H1 (cell line): ENCODE results near the gene CHD1L. TPM values are rescaled to one million over a fixed set of nuclear protein-coding genes. Genes with fewer than 3 reads are reported as not detected.

Experiments
- CTCF ChIA-PET: fragments of 300-600 bp; sonication (Branson Sonifier 250); formaldehyde crosslinking; loops from one replicate; lab custom pipeline; 2021; ENCODE audit not compliant: partially characterized antibody; lab: Charles Lee
- POLR2A ChIA-PET: fragments of 300-600 bp; sonication (Branson Sonifier 250); formaldehyde crosslinking; loops from one replicate; lab custom pipeline; 2021; ENCODE audit warnings: inconsistent platforms; ENCODE audit not compliant: partially characterized antibody; lab: Charles Lee
- DNase-seq, 2 experiments: peaks; one replicate each; pipeline versions ENCODE4 v3.0.0 to v3.0.0-alpha.2; 2010 to 2022; ENCODE audit warnings: low spot score in 2 of 2, low read depth in 1 of 2, mixed read lengths in 1 of 2
- FAIRE-seq: peaks from 2 replicates; lab custom pipeline; 2011; peaks lifted over from hg19 to GRCh38; lab: Jason Lieb, UNC
- H2AFZ ChIP-seq: 2 replicates; pipeline ENCODE4 v1.8.1; 2012; ENCODE audit warnings: low read length, inconsistent platforms
- H2AK5ac ChIP-seq: 2 replicates; pipeline ENCODE4 v1.6.1; 2013; ENCODE audit warnings: low read depth, low read length
- H2BK120ac ChIP-seq: replicated peaks from 2 replicates; pipeline ENCODE3; 2013; ENCODE audit warnings: low read depth, low read length, inconsistent platforms
- H2BK12ac ChIP-seq: 2 replicates; pipeline ENCODE4 v1.6.1; 2013; ENCODE audit warnings: low read depth, low read length
- H2BK15ac ChIP-seq: 2 replicates; pipeline ENCODE4 v1.6.1; 2013; ENCODE audit warnings: low read length
- H2BK20ac ChIP-seq: 2 replicates; pipeline ENCODE4 v1.6.1; 2013; ENCODE audit warnings: low read length
- H2BK5ac ChIP-seq: 2 replicates; pipeline ENCODE4 v1.6.1; 2013; ENCODE audit warnings: low read depth, low read length
- H3K14ac ChIP-seq: 2 replicates; pipeline ENCODE4 v1.6.1; 2013; ENCODE audit warnings: inconsistent platforms; ENCODE audit not compliant: insufficient read length
- H3K18ac ChIP-seq: 2 replicates; pipeline ENCODE4 v1.6.1; 2013; ENCODE audit warnings: low read length; ENCODE audit errors: extremely low read depth
- H3K23ac ChIP-seq: 2 replicates; pipeline ENCODE4 v1.6.1; 2013; ENCODE audit warnings: inconsistent platforms; ENCODE audit not compliant: insufficient read length
- H3K23me2 ChIP-seq: 2 replicates; pipeline ENCODE4 v1.6.1; 2013; ENCODE audit warnings: low read depth, low read length
- H3K27ac ChIP-seq: 2 replicates; pipeline ENCODE4 v1.6.1; 2011; ENCODE audit warnings: low read depth, low read length, inconsistent platforms
- H3K27me3 ChIP-seq, 4 experiments: replicated peaks in 1 of 4; 1 replicate in 1 of 4; 2 replicates in 3 of 4; pipeline versions ENCODE4 v1.6.1 to v1.8.1; 2011 to 2013; ENCODE audit warnings: low read length in 3 of 4, mild to moderate bottlenecking in 3 of 4, inconsistent platforms in 2 of 4, mixed read lengths in 2 of 4, moderate library complexity in 1 of 4; ENCODE audit not compliant: control insufficient read depth in 3 of 4, insufficient read depth in 3 of 4; ENCODE audit errors: extremely low read depth in 1 of 4
- H3K36me3 ChIP-seq, 4 experiments: 2 replicates each; pipeline versions ENCODE4 v1.6.1 to v1.8.1; 2011 to 2013; ENCODE audit warnings: mild to moderate bottlenecking in 4 of 4, low read length in 3 of 4, moderate library complexity in 2 of 4, control low read depth in 1 of 4, inconsistent platforms in 1 of 4; ENCODE audit not compliant: insufficient read depth in 4 of 4, control insufficient read depth in 2 of 4
- H3K4ac ChIP-seq: replicated peaks from 2 replicates; pipeline ENCODE3; 2013; ENCODE audit warnings: low read length, low read depth, mixed read lengths, inconsistent platforms; ENCODE audit not compliant: insufficient read length
- H3K4me1 ChIP-seq, 4 experiments: replicated peaks in 1 of 4; 1 replicate in 1 of 4; 2 replicates in 3 of 4; pipeline versions ENCODE4 v1.6.1 to v1.8.1; 2011 to 2013; ENCODE audit warnings: low read length in 3 of 4, inconsistent platforms in 2 of 4, mixed read lengths in 1 of 4; ENCODE audit not compliant: insufficient read depth in 4 of 4, control insufficient read depth in 3 of 4
- H3K4me2 ChIP-seq, 2 experiments: 2 replicates each; pipeline versions ENCODE4 v1.6.1 to v1.8.1; 2011 to 2013; ENCODE audit warnings: low read depth in 2 of 2, low read length in 2 of 2, control low read depth in 1 of 2, inconsistent platforms in 1 of 2, mild to moderate bottlenecking in 1 of 2; ENCODE audit not compliant: insufficient read depth in 1 of 2
- H3K4me3 ChIP-seq, 4 experiments: fragments of 200-600, 300-600 bp in 1 of 4; sonication (generic), shearing (Covaris generic), sonication (Bioruptor Twin) in 1 of 4; 2 replicates each; pipeline versions ENCODE4 v1.5.1 to v1.8.1; 2011 to 2016; ENCODE audit warnings: low read length in 4 of 4, low read depth in 3 of 4, control low read depth in 2 of 4, inconsistent platforms in 2 of 4, mild to moderate bottlenecking in 2 of 4, mixed read lengths in 1 of 4, moderate library complexity in 1 of 4; ENCODE audit not compliant: insufficient read depth in 2 of 4; ENCODE audit errors: extremely low read depth in 1 of 4
- H3K56ac ChIP-seq: replicated peaks from 2 replicates; pipeline ENCODE3; 2013; ENCODE audit warnings: low read depth, mild to moderate bottlenecking, mixed read lengths, low read length, inconsistent platforms; ENCODE audit not compliant: insufficient read length
- H3K79me1 ChIP-seq: 2 replicates; pipeline ENCODE4 v1.6.1; 2013; ENCODE audit warnings: low read depth, low read length, control low read depth
- H3K79me2 ChIP-seq, 2 experiments: 2 replicates each; pipeline versions ENCODE4 v1.6.1 to v1.8.1; 2012 to 2013; ENCODE audit warnings: low read length in 2 of 2, mild to moderate bottlenecking in 2 of 2, inconsistent platforms in 1 of 2; ENCODE audit not compliant: insufficient read depth in 2 of 2, control insufficient read depth in 1 of 2
- H3K9ac ChIP-seq, 4 experiments: replicated peaks in 1 of 4; 1 replicate in 1 of 4; 2 replicates in 3 of 4; pipeline versions ENCODE4 v1.6.1 to v1.8.1; 2011 to 2013; ENCODE audit warnings: low read depth in 3 of 4, low read length in 3 of 4, control low read depth in 2 of 4, mild to moderate bottlenecking in 2 of 4, moderate library complexity in 2 of 4, inconsistent platforms in 1 of 4; ENCODE audit errors: extremely low read depth in 1 of 4
- H3K9me3 ChIP-seq, 2 experiments: 2 replicates each; pipeline versions ENCODE4 v1.6.1 to v1.8.1; 2012 to 2013; ENCODE audit warnings: mild to moderate bottlenecking in 2 of 2, moderate library complexity in 2 of 2, control low read depth in 1 of 2, inconsistent platforms in 1 of 2, low read depth in 1 of 2, low read length in 1 of 2, mixed read lengths in 1 of 2; ENCODE audit not compliant: insufficient read depth in 2 of 2
- H4K20me1 ChIP-seq, 2 experiments: replicated peaks in 1 of 2; 2 replicates each; pipeline versions ENCODE3 to v1.8.1; 2011 to 2013; ENCODE audit warnings: inconsistent platforms in 2 of 2, low read length in 2 of 2, mild to moderate bottlenecking in 1 of 2; ENCODE audit not compliant: insufficient read depth in 2 of 2, control insufficient read depth in 1 of 2
- H4K5ac ChIP-seq: 2 replicates; pipeline ENCODE4 v1.6.1; 2013; ENCODE audit warnings: low read length, low read depth, mixed read lengths, inconsistent platforms; ENCODE audit not compliant: insufficient read length
- H4K8ac ChIP-seq: 2 replicates; pipeline ENCODE4 v1.8.0; 2013; ENCODE audit warnings: mild to moderate bottlenecking, moderate library complexity, low read length, inconsistent platforms; ENCODE audit not compliant: insufficient read depth; ENCODE audit errors: extremely low read depth
- H4K91ac ChIP-seq: replicated peaks from 2 replicates; pipeline ENCODE3; 2013; ENCODE audit warnings: low read length, mixed read lengths, inconsistent platforms; ENCODE audit not compliant: insufficient read length
- CBX5 ChIP-seq: fragments of 300-800, 300-1000 bp; sonication (generic); IDR thresholded peaks from 2 replicates; pipeline ENCODE4 v1.7.1; 2016; ENCODE audit warnings: antibody characterized with exemption, low read length, low read depth
- CTBP2 ChIP-seq: IDR thresholded peaks from 2 replicates; pipeline ENCODE4 v1.7.0; 2011; ENCODE audit warnings: borderline replicate concordance, mild to moderate bottlenecking, moderate library complexity, mixed read lengths, low read length; ENCODE audit not compliant: insufficient read depth, insufficient read length
- EP300 ChIP-seq, 2 experiments: IDR thresholded peaks; 1 replicate in 1 of 2; 2 replicates in 1 of 2; pipeline ENCODE4 v1.6.1; 2011 to 2012; ENCODE audit warnings: low read depth in 2 of 2, low read length in 2 of 2, mild to moderate bottlenecking in 2 of 2, borderline replicate concordance in 1 of 2, inconsistent platforms in 1 of 2, moderate library complexity in 1 of 2
- KDM4A ChIP-seq: IDR thresholded peaks from one replicate; pipeline ENCODE4 v1.7.1; 2012; ENCODE audit warnings: low read depth, mild to moderate bottlenecking, moderate library complexity, low read length, inconsistent platforms; ENCODE audit not compliant: severe bottlenecking
- POLR2AphosphoS5 ChIP-seq: IDR thresholded peaks from 2 replicates; pipeline ENCODE4 v1.6.1; 2011; ENCODE audit warnings: low read depth, low read length
- SIN3A ChIP-seq, 2 experiments: IDR thresholded peaks in 1 of 2; conservative IDR thresholded peaks in 1 of 2; 2 replicates each; pipeline ENCODE4 v1.6.1; 2011 to 2012; ENCODE audit warnings: low read length in 2 of 2, improper control_type of control experiment in 1 of 2, low read depth in 1 of 2, mild to moderate bottlenecking in 1 of 2
- SIRT6 ChIP-seq: IDR thresholded peaks from one replicate; pipeline ENCODE4 v1.7.1; 2012; ENCODE audit warnings: low read length, inconsistent platforms
- SIX5 ChIP-seq: IDR thresholded peaks from 2 replicates; pipeline ENCODE4 v1.6.1; 2011; ENCODE audit warnings: mild to moderate bottlenecking, low read depth, low read length
- SP1 ChIP-seq: IDR thresholded peaks from 2 replicates; pipeline ENCODE4 v1.6.1; 2011; ENCODE audit warnings: low read depth, low read length
- SP2 ChIP-seq: IDR thresholded peaks from 2 replicates; pipeline ENCODE4 v1.6.1; 2012; ENCODE audit warnings: mild to moderate bottlenecking, low read length, inconsistent platforms
- SRF ChIP-seq: IDR thresholded peaks from 2 replicates; pipeline ENCODE4 v1.6.1; 2011; ENCODE audit warnings: mild to moderate bottlenecking, low read depth, low read length, moderate library complexity
- TAF7 ChIP-seq: optimal IDR thresholded peaks from 2 replicates; pipeline ENCODE3; 2011; ENCODE audit warnings: low read depth, mild to moderate bottlenecking, inconsistent platforms, low read length, moderate library complexity, borderline replicate concordance
- TCF12 ChIP-seq: IDR thresholded peaks from 2 replicates; pipeline ENCODE4 v1.6.1; 2011; ENCODE audit warnings: low read depth, mild to moderate bottlenecking, low read length
- WGBS, 2 experiments: shearing (Covaris generic) in 1 of 2; methylation state at CpG; one replicate each; pipeline versions ENCODE4 v1.1.6 to v1.1.7; 2013 to 2015; ENCODE audit warnings: low lambda C conversion rate in 2 of 2, mixed read lengths in 2 of 2, inconsistent platforms in 1 of 2, low coverage in 1 of 2, missing lambda C conversion rate in 1 of 2; ENCODE audit not compliant: insufficient replicate concordance in 2 of 2, insufficient coverage in 1 of 2, insufficient read length in 1 of 2; ENCODE audit errors: extremely low coverage in 1 of 2, missing lambda C conversion rate in 1 of 2; 5-methylcytosine and 5-hydroxymethylcytosine counted together
- polyA plus RNA-seq, 7 experiments: library from polyadenylated mRNA; depleted of rRNA in 3 of 7; stranded (reverse) in 5 of 7; unstranded in 2 of 7; fragments of >200 nt in 5 of 7; fragments of 200-250 nt in 2 of 7; gene quantifications; 1 replicate in 5 of 7; 2 replicates in 1 of 7; 4 replicates in 1 of 7; pipeline versions ENCODE4 v1.2.1 to v1.2.3, GENCODE V29; 2011 to 2013; ENCODE audit warnings: missing spikeins in 2 of 7, mixed read lengths in 2 of 7
- total RNA-seq: library from RNA; stranded (reverse); fragmentation: NEBNext Ultra II Directional; extraction: Animal tissue kit (Norgen Biotek cat#: 25700); gene quantifications from 2 replicates; pipeline ENCODE4 v1.2.1, GENCODE V29; 2021
- TF ChIP-seq, protein P1 (sequence below): IDR thresholded peaks from 2 replicates; pipeline ENCODE4 v1.6.1; 2011; ENCODE audit warnings: low read length, improper control_type of control experiment

Gene CHD1L
- total and polyA plus RNA-seq, 2 of the 8 experiments (the other 6 are each of a cell fraction or from before 2014, with no cell fraction given): 20.2 to 51.2 TPM

DNA sequence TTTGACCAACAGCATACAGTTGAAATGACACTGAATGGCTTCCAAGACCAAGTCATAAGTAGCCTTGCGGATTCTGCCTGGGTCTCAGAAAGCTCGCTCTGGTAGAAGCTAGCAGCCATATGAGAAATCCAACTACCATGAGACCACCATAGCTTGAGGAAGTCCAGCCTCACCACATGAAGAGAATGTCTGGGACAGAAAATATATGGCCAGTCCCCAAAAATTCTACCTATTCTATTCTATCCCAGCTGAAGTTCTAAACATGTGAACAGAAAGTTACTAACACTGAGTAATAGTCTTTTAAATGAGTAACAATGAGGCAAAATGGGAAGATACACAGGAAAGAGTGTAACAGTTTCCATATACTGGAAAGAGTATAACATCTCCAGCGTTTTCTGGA, 26.4 kb upstream of the CHD1L start:
- Histone ChIP-seq H2BK20ac (no peak overlapping the region), H3K4ac (no peak overlapping the region), H4K5ac (no peak overlapping the region), H2AK5ac (no peak overlapping the region), H2AFZ (no peak overlapping the region), H3K27me3 (no peaks in the 10 kb centered on the region), H3K4me1 (no peaks in the 10 kb centered on the region), H3K9me3 (no peaks in the 10 kb centered on the region), H3K56ac (no peak overlapping the region), H4K8ac (no peak overlapping the region), H3K18ac (no peak overlapping the region), H2BK15ac (no peak overlapping the region), H2BK120ac (no peak overlapping the region), H3K79me1 (no peaks in the 10 kb centered on the region), H3K23ac (no peak overlapping the region), H3K14ac (no peak overlapping the region), H4K91ac (no peak overlapping the region), H3K27ac (no peak overlapping the region), H2BK12ac (no peak overlapping the region), H3K79me2 (no peaks in the 10 kb centered on the region), H4K20me1 (no peaks in the 10 kb centered on the region), H3K4me3 (no peak overlapping the region), H3K4me2 (no peak overlapping the region), H3K9ac (no peak overlapping the region), H3K36me3 (no peaks in the 10 kb centered on the region), H2BK5ac (no peak overlapping the region), H3K23me2 (no peaks in the 10 kb centered on the region)
- FAIRE-seq (no peak), DNase-seq (no peak)
- WGBS, 2 experiments: 85% methylated on average over 3 of the region's 3 CpGs; no CpG with 5 or more reads in 1 of the 2 experiments
- POLR2A ChIA-PET: interaction anchor here (0.9 kb wide), 1 partner anchor 43 kb away, joined by 3 read pairs; no protein-coding TSS in a partner anchor
- CTCF ChIA-PET: interaction anchor here (0.9 to 1.1 kb wide), 2 partner anchors 9 to 27 kb away, joined by 3 read pairs; partner anchors contain the start of gene FMO5
- no peak for TF ChIP-seq CTBP2
- TF ChIP-seq EP300 (IDR thresholded peaks at IDR 0.05; ENCODE audit: borderline replicate concordance in 1 of 2, low read depth in 2 of 2, low read length in 2 of 2): no peak
- TF ChIP-seq TAF7: no peak
- TF ChIP-seq SRF: no peak
- TF ChIP-seq SP2: no peak
- no peak for TF ChIP-seq CBX5
- no peak for TF ChIP-seq SP1
- no peak for TF ChIP-seq POLR2AphosphoS5
- TF ChIP-seq TCF12: no peak
- TF ChIP-seq SIN3A (conservative IDR thresholded peaks at IDR 0.05 in 1 of 2, IDR thresholded peaks at IDR 0.05 in 1 of 2; ENCODE audit: low read depth in 1 of 2, low read length in 2 of 2): no peak
- TF ChIP-seq SIX5: no peak
- no peak for TF ChIP-seq KDM4A
- TF ChIP-seq, protein P1, sequence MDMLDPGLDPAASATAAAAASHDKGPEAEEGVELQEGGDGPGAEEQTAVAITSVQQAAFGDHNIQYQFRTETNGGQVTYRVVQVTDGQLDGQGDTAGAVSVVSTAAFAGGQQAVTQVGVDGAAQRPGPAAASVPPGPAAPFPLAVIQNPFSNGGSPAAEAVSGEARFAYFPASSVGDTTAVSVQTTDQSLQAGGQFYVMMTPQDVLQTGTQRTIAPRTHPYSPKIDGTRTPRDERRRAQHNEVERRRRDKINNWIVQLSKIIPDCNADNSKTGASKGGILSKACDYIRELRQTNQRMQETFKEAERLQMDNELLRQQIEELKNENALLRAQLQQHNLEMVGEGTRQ: no peak
- no peak for TF ChIP-seq SIRT6
